ENCODE measurements around the gene FBXL7.

Gene FBXL7

DNA sequence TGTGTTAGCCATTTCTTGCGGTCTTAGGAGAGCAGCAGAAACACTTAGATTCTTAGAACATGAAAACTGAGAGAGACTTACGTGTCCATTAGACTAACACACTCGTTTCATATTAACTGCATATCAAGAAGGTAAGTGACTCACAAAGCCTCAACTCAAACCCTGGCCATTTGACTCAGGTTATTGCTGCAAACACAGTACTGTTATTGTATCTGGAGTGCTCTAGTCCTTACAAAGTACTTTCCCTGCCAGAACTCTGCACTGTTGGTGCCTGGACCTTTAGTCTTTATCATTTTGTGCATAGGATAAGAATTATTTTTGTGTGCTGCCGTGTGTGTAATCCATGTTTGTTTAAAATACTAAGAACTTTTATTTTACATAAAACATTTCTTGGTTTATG lies 155.7 kb downstream of the FBXL7 start:
- no peak for DNase-seq (ENCODE audit: low read depth in 2 of 2)

DNA sequence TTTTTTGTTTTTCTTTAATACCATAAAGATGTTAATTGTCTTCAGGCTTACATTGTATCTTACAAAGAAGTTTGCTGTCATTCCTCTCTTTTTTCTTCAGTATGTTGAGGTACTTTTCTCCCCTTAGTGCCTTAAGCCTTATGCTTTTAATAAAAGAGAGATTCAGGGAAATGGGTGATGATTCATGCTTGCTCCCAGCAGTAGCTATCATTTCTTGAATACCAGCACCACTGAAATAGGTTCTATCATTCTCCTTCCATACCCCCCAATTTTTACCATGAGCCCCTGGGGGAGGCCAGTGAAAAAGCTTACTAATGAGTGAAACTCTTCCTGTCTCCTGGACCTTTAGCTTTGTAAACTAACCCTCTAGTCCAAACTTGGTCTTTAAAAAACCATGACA lies 165.0 kb downstream of the FBXL7 start:
- DNase-seq (ENCODE audit: low read depth in 2 of 2), result no peak

DNA sequence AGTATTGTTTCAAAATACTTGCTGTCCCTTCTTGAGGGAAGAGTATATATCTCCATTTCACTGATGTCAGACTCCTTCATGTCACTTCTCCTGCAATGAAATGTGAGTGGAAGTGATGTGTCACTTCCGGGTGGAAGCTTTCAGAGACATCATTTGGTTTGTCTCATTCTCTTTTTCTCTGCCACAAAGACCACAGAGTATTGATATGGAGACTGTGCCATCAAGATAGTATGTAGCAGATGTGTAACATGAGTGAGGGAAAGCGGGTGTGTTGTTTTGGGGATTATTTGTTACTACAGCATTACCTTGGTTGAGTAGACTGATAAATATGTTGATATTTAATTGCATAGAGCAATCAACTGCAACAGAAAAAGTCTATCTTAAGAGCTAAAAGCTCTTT lies 169.8 kb downstream of the FBXL7 start:
- DNase-seq (ENCODE audit: low read depth in 2 of 2), result no peak

DNA sequence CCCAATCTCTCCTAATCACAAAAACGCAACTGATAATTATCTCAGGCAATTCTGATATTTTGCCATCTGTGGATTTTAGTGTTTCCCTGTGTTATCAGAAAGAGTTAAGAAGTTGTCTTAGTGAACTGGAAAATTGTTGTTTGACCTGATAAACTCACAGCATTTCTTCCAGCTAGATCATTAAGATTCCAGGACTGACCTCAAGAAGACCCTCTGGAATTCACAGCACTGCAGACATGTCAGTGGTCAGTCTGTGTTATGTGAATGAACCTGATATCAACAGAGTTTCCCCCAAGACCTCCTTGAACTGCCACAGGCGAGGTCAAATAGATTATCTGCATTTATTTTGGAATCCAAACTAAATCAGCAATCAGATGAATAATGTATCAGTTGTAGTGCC lies 174.7 kb downstream of the FBXL7 start:
- DNase-seq (ENCODE audit: low read depth in 2 of 2), result no peak

DNA sequence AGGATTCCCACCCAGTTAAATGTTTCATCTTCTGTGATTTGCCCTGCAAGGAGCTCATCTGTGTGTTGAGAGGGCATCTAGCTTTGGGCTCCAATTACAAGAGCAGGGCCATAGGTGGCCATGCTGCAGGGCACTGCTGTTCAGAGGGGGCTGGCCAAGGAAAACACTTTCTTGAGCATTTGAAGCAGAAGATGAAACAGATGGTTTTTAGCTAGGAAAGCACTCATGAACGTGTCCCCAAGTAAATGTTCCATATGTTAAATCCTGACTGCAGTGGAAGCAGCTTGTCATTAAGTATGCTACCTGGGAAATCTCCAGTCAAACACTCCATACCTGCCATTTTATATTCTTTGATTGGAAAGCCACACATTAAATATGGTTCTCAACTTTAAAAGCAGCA lies 176.6 kb downstream of the FBXL7 start:
- no peak for DNase-seq (ENCODE audit: low read depth in 2 of 2)

DNA sequence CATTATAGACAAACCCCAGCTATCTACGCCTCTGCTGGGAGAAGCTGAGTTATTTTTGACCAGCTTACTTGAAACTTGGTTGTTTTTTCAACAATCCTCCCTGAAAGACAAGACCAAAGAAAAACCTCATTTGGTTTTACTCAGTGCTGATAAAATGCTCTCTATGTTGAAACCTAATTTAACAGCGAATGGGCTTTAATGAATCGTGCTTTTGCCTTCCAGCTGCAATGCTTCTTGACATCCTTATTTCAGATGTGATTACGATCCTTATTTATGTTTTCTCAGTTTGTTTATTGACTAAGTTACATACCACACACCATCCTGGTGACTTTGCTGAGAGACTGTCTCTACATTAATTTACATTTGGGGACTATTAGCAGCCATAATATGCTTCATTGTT lies 179.2 kb downstream of the FBXL7 start:
- DNase-seq (ENCODE audit: low read depth in 2 of 2), result no peak

DNA sequence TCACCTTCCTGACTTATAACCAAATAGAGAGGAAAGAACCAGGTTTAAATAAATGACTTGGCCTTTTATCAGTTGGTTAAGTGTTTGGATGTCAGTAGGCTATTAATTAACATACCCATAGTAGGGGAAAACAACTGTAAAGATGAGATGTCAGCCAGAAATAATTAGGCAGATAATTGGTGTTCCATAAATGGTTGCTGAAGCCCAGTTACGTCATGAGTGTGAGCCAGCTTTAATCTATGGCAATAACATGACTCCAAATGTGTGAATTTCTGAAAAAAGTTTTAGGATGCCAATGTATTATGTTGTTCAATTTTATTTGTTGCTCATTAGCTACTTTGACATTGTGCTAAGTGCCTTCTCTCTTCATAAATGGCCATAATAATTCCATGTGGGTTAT lies 180.5 kb downstream of the FBXL7 start:
- DNase-seq (ENCODE audit: low read depth in 2 of 2), result no peak

DNA sequence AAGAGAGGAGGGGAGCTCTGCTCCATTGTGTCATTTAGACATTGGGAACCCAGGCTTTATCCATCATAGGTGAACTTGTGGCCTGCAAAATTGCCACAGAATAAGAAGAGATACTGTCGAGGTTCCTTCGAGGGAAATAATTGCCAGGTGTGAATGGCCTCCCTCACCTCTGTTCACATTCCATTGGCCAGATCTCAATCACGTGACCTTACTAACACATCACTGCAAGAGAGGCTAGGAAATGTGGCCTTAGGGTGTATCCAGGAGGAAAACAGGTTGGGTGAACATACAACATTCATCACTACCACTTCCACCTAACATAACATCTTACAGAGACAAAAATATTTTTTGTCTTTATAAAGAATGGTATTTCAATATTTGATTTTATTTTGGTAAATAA lies 182.1 kb downstream of the FBXL7 start:
- DNase-seq (ENCODE audit: low read depth in 2 of 2), result no peak

DNA sequence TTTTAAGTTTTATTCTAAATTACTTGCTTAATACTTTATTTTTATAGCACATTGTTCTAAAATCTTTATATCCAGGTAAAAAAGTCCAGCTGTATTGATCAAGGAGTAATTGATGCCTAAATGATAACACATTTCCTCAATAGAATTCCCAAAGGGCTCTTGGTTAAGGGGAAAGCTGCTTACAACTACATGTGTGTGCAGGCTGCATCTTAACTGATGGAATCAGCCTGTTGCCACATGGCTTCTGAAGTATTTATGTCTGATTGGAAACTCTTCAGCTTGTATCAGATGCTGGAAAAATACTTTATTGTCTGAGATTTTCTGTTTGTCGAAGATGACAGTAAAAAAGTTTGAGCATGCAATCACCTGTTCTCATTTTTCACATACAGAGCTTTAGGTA lies 182.6 kb downstream of the FBXL7 start:
- DNase-seq (ENCODE audit: low read depth in 2 of 2), result no peak

DNA sequence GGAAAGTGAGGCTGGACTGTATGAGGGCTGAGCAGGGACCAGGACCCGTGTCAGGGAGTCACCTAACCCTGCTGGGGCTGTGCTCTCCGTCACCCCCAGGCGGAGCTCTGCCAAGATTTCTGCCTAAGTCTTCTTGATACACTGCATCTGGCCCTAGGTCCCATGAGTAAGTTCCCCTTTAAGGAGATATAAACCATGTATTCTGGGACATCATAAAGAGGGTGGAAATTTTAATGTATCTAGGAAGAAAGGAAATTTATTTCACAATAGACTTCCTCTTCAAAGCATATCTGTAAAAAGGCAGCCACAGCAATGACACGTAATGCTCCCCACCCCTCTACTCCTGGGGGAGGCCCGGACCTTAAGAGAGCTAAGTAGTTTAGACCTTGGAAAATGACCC lies 183.4 kb downstream of the FBXL7 start:
- no peak for DNase-seq (ENCODE audit: low read depth in 2 of 2)

DNA sequence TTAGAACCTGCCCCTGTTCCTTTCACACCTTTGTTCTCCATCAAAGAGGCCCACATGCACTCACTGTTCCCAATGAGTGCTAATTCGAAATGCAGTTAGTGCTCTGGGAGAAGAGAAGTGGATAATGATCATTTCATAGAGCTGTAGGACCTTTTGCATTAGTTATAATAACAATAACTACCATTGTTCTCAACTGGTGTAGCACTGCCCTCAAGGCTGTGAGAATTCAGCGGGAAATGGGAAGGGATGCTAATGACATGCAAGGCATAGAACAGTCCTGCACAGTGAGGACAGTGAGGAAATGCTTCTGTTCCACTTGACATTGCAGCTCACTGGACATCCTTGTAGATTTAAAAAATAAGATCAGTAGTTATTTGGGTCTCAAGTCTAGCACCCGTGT lies 187.4 kb downstream of the FBXL7 start:
- no peak for DNase-seq (ENCODE audit: low read depth in 2 of 2)

DNA sequence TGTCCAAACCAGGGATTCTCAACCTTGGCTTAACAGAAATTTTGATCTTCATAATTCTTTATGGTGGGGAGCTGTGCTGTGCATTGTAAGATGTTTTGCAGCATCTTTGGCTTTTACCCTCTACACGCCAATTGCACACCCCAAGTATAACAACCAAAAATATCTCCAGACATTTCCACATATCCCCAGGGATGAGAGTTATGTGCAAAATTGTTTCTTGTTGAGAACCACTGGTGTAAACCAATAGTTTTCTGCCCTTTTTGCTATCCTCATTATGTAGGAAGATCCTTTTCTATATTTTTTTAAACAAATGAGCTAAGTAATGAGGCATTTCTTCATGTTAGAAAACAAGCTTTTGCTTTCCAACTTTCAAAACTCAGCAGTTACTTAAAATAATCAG lies 189.9 kb downstream of the FBXL7 start:
- no peak for DNase-seq (ENCODE audit: low read depth in 2 of 2)

DNA sequence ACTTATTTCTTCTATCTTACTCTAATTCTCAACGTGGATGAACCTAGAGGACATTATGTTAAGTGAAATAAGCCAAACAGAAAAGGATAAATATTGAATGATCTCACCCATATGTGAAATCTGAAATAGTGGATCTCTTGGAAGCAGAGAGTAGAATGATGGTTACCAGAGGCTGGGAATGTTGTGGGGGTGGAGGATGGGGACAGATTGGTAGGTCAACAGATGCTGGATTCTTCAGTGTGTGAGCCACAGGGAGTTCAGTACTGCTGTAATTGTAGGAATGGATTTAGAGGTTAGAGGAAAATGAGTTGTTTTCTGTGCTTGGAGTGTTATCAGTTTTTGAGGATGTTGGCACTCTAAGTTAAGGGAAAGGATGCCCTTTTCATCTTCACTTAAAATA lies 190.6 kb downstream of the FBXL7 start:
- no peak for DNase-seq (ENCODE audit: low read depth in 2 of 2)

DNA sequence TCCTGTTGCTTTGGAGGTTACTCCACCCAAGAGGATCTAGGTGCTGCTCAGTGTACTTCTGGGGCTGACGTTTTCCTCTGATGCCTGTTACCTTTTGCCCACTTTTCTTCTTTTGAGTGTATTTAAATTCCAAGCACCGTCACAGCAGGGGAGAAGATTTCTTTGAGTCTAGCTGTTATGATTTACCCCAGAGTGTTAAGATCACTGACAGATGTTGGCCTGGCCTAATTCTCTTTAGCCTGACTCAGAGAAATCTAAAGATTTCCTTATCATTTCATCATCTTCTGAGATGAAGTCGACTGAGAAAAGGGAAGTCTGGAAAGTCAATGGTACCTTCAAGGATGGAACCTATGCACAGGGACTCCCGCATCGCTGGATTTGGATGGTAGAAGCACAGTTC lies 191.5 kb downstream of the FBXL7 start:
- no peak for DNase-seq (ENCODE audit: low read depth in 2 of 2)

DNA sequence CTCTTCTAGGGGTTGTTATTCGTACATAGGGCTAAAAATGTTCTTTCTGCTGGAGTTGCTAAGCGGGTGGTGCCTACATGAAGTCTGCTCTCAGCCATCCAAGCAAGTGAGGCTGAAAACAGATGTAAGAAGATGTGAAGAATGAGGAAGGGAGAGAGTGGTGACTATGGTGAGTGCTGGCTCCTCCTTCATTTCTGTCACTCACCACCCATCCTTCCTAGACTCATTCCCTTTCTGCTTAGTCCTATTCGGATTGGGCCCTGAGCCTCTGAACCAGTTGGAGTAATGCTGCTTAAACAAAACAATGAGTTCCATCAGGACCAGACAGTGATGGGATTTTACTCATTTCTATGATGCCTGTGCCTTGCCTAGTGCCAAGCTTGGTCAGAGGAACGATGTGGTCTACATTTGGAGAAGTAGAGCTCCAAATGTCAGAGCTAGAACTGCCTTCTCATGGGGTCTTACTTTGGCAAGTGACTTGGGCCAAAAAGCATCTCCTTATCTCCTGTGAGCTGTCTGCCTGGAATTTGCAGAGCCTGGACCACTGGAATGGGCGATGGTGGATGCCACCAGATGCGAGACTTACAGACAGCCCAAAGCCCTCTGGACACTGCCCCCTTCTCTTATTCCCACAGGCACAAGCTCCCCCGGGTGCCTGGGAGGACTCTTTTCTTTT lies 192.9 kb downstream of the FBXL7 start:
- no peak for DNase-seq (ENCODE audit: low read depth in 2 of 2)

DNA sequence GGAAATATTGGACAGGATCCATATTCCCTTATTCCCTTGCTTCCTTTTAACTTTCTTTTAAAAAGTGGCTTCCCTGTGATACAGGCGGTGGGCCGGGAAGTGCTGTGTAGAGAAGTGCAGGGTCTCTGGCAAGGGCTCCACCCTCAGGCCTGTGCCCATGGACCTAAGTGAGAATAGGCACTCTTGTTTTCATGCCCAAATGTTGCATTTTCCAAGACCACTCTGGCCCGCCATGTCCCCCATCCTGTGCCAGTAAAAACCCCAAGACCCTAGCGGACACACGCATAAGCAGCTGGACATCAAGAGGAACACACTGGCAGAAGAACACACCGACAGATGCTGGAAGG lies 193.4 kb downstream of the FBXL7 start:
- no peak for DNase-seq (ENCODE audit: low read depth in 2 of 2)

DNA sequence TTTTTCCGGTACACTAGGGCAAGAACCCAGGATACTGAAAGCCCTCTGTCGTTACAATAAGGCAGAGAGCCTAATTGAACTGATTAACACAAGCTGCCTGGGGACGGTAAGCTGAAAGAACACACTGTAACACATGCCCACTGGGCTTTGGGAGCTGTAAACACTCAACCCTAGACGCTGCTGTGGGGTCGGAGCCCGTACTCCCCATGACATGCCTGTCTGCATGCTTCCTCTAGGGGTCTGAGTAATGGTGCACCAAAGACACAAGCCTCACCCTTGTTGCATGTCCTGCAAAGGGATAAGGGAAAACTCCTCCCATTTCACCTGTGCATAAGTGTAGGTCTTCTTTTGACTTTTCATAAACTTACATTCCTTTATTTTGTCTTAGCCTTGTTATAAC lies 194.0 kb downstream of the FBXL7 start:
- DNase-seq (ENCODE audit: low read depth in 2 of 2), result no peak

DNA sequence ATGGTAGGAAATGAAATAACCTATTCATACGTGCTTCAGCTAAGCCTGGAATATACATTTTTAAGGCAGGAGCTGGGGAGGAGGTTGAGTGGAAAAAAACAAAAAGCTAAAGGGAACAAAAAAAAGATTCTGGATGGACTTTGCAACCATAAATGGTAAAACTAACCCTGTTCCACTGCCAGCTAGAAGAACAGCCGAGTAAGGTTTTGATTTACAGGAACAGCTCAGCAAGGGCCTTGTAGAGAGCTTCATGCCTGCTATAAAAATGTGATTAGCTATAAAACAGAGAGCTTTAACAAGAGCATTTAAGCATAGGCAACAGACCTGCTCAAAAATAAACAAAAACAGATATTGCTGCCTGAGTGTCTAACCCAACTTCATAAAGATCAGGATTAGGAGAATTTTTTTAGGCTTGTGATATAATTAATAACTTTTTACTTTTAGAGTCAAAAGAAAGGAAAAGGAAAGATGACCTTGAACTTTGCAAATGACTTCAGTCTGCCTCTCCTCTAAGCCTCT lies 194.8 kb downstream of the FBXL7 start:
- no peak for DNase-seq (ENCODE audit: low read depth in 2 of 2)

DNA sequence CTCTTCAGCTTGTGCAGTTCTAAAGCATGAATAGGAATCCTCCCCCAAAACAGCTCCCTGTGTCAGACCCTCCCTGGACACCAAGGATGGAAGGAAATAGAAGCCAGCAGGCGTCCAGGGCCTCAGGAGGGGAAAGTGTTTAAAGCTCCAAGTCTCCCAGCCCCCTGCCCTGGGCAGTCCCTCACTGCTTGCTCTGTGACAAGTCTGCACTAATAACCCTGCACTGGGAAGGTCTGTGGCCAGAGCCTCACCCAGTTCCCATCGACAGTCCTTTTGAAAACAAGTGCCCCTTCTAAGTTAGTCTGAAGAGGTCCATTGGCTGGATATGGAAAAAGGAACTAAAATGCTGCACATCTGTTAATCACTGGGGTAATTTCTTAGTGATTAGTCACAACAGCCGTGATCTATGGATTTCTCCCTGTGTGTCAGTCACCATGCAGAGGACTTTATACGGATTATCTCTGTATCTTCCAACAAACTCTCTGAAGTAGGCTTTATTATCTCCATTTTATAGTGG lies 195.3 kb downstream of the FBXL7 start:
- no peak for DNase-seq (ENCODE audit: low read depth in 2 of 2)

DNA sequence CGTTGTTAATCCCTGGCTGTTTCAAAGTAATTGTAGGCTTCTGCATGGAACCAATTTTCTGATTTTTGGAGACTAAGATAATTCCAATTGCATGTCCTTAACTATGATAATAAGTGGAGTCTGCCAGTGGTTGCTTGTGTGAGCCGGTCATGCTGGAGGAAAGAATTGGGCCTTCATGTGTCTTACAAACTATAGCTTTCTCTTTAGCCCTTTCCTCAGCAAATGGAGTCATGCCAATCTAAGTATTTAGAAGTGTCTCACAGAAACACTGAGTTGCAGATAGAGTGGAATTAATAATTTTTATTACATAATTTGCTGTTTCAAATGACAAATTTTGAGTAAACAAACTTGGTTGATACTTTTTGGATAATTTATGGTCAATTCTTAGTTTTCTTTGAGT lies 200.4 kb downstream of the FBXL7 start:
- no peak for DNase-seq (ENCODE audit: low read depth in 2 of 2)

DNA sequence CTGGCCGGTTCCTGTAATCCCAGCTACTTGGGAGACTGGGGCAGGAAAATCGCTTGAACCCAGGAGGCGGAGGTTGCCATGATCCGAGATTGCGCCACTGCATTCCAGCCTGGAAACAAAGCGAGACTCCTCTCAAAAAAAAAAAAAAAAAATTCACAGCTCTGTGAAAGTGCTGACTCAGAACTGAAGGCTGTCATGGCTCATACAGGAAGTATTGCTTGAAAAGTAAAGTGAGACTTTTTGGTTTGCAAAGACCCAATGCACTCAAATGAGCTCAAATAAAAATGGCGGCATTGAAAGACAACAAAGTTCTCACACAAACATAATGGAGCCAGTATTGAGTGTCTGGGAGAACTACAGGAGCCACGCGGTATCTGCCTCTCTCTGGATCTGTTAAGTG lies 202.1 kb downstream of the FBXL7 start:
- no peak for DNase-seq (ENCODE audit: low read depth in 2 of 2)

DNA sequence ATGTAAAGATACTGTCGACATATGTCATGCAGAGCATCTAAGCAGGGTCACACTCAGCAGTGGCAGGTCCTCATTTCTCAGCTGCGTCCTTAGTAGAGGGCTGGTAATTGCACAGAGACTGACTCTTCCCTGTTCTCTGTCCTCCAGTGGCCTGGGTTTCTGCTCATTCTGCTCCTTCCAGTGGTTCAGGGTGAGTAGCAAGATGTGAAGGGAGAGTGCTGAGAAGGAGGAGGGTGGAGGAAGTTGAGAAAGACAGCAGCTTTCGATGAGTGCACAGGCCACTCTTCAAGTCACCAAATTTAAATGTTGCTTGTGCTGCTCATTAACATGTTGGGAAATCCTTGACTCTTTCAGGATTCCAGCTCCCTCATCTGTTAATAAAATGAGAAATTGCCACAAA lies 203.9 kb downstream of the FBXL7 start:
- no peak for DNase-seq (ENCODE audit: low read depth in 2 of 2)

DNA sequence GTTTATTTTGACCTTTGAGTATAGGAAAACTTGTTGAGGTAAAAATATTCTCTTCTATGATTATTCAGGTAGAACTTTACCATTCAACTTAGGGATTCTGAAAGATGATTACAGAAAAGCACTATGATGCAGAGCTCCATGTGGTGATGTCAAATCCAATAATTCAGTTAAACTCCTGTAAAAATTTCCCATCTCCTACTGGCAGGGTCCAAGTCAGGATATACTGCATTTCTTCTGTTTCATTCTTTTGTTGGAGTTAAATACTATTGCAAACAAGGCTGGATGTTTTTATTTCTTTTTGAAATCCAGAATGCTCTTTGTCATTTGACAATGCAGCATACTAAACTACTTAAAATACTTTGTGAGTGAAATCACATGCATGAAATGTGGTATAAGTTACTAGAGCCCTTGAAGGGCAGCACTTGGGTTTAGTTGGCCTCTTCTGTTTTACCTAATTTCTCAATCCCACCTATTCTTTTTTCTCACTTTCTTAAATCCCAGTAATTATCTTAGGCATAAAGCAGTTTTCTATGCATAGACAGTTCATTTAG lies 204.5 kb downstream of the FBXL7 start:
- no peak for DNase-seq (ENCODE audit: low read depth in 2 of 2)

DNA sequence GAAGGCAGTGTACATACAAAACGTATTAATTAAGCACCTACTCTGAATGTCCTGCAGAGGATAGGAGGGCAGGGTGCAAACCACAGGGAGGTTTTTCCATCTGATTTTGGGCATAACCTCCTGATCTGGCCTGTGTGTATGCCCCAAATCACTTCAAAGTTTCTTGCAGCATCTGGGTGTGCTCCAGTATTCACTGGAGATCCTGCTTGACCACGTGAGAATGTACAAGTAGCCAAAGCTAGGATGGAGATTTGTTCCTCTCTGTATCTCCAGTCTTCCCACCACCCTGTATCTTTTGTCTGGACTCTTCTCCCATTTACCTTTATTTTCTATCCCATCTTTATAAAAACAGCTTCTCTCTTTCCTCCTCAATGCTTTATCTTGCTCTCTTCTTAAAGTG lies 207.7 kb downstream of the FBXL7 start:
- DNase-seq (ENCODE audit: low read depth in 2 of 2), result no peak
